OCI-LY7 (cell line): ENCODE data around the gene CSNK1G1.

Experiments used
- EZH2phosphoT487 ChIP-seq: fragments of 200-600 bp; sonication (generic); IDR thresholded peaks from 2 replicates; pipeline ENCODE4 v1.6.1; 2018; ENCODE audit warnings: low read depth, borderline replicate concordance, mild to moderate bottlenecking, mixed run types, antibody characterized with exemption, low read length, moderate library complexity, mixed read lengths
- TF ChIP-seq, protein P1 (sequence below): fragments of 200-600 bp; sonication (generic); conservative IDR thresholded peaks from 2 replicates; pipeline ENCODE4 v1.5.1; 2014; ENCODE audit warnings: mild to moderate bottlenecking, antibody characterized with exemption, low read length, moderate library complexity, mixed read lengths

DNA sequence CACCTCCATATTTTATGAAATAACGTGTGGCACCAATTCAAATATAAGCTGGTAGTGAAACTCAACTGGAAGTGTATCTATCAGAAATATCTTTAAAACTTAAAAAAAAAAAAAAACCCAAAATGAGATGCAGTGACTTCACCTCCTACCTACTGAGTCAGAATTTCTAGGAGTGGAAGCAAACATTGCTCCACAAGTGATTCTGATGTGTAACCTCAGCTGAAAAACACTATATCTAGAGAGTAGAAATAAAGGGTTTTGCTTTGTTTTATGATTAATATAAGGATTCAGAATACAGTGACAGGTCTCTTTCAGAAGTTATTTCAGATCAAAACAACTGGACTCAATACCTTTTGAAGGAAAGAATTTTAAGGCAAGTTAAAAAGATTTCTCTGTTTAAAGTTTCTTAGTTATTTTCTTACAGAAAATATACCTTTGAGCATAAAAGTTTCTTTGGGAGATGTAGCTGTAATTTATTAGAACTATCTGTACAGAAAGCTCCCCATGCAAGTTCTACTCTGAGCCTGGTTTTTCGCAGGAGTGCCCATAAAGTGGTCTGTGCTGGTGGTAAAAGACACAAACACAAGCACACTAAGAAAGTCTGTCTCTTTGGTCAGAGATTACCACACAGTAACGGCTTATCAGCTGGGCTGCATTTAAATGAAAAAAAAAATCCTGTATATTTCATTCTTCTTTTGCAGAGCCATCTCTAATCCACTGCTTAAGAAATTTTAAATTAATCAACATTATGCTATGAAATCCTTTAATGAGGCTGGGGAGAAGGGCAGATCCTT, 133.2 kb downstream of the CSNK1G1 start:
- TF ChIP-seq, protein P1, sequence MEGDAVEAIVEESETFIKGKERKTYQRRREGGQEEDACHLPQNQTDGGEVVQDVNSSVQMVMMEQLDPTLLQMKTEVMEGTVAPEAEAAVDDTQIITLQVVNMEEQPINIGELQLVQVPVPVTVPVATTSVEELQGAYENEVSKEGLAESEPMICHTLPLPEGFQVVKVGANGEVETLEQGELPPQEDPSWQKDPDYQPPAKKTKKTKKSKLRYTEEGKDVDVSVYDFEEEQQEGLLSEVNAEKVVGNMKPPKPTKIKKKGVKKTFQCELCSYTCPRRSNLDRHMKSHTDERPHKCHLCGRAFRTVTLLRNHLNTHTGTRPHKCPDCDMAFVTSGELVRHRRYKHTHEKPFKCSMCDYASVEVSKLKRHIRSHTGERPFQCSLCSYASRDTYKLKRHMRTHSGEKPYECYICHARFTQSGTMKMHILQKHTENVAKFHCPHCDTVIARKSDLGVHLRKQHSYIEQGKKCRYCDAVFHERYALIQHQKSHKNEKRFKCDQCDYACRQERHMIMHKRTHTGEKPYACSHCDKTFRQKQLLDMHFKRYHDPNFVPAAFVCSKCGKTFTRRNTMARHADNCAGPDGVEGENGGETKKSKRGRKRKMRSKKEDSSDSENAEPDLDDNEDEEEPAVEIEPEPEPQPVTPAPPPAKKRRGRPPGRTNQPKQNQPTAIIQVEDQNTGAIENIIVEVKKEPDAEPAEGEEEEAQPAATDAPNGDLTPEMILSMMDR: no peak
- no peak for TF ChIP-seq EZH2phosphoT487
